Body of pancreas (tissue), 4 donors: ENCODE results near the gene MCMBP. TPM values are rescaled to one million over a fixed set of nuclear protein-coding genes. Genes with fewer than 3 reads are reported as not detected.
"Not testable (repeated sequence)": the region's sequence is repeated elsewhere in the genome, so short reads cannot be mapped to it uniquely, and the experiment has no call there.

Source experiments
- ATAC-seq: fragments of 150-250 bp; one replicate; pipeline ENCODE4 v1.9.1; 2016
- DNase-seq, 4 donors: peaks; one replicate each; pipeline ENCODE4 v3.0.0-alpha.2; 2019
- H3K27ac ChIP-seq, 4 donors: fragments of 200-600 bp; sonication (generic); 1 replicate in 3 of 4; 2 replicates in 1 of 4; pipeline versions ENCODE4 v1.5.1 to v1.6.1; 2016 to 2019; ENCODE audit warnings: mild to moderate bottlenecking in 1 of 4, mixed read lengths in 1 of 4, moderate library complexity in 1 of 4
- H3K27me3 ChIP-seq, 2 donors: fragments of 200-600 bp; sonication (generic); one replicate each; pipeline ENCODE4 v1.6.0; 2016; ENCODE audit warnings: mild to moderate bottlenecking in 1 of 2
- H3K36me3 ChIP-seq, 2 donors: fragments of 200-600 bp; sonication (generic); replicated peaks in 1 of 2; 2 replicates each; pipeline ENCODE4 v1.5.1; 2016; ENCODE audit warnings: low read depth in 2 of 2; ENCODE audit not compliant: insufficient read depth in 1 of 2
- H3K4me1 ChIP-seq: fragments of 200-600 bp; sonication (generic); one replicate; pipeline ENCODE4 v1.6.0; 2016
- H3K4me3 ChIP-seq, 2 donors: fragments of 200-600 bp; sonication (generic); 1 replicate in 1 of 2; 2 replicates in 1 of 2; pipeline ENCODE4 v1.5.1; 2016 to 2019
- H3K9me3 ChIP-seq, 3 donors: fragments of 200-600 bp; sonication (generic); 1 replicate in 2 of 3; 2 replicates in 1 of 3; pipeline ENCODE4 v1.5.1; 2016
- CTCF ChIP-seq, 7 experiments: fragments of 450-650 bp in 4 of 7; fragments of 200-600 bp in 3 of 7; sonication (generic) in 3 of 7; IDR thresholded peaks; one replicate each; pipeline ENCODE4 v1.5.1; 2016 to 2019; ENCODE audit warnings: antibody characterized with exemption in 7 of 7
- POLR2A ChIP-seq, 3 donors: fragments of 450-650 bp; IDR thresholded peaks; one replicate each; pipeline ENCODE4 v1.6.1; 2016; ENCODE audit warnings: antibody characterized with exemption in 3 of 3, mild to moderate bottlenecking in 2 of 3
- WGBS, 2 donors: methylation state at CpG; one replicate each; pipeline ENCODE4 v1.1.5; 2017; 5-methylcytosine and 5-hydroxymethylcytosine counted together
- intact Hi-C: fragments of 100-400 bp; cut with DNase I; formaldehyde crosslinking; loops from one replicate; pipeline ENCODE4 v1.15.1; 2023
- total RNA-seq, 2 donors: library from RNA; depleted of rRNA; stranded (reverse); fragments of >200 nt; gene quantifications; one replicate each; pipeline ENCODE4 v1.1.0, GENCODE V29; 2016

The MCMBP gene
- total RNA-seq, 2 donors from 2014 or later = 26.2 to 29.0 TPM

- Histone ChIP-seq H3K4me1 (peaks cover 48% of the 10 kb centered on the region), H3K4me3 (peak within 1 kb of the TSS; percentile 82 to 84), H3K9me3 (no peaks in the 10 kb centered on the region), H3K27ac (peak within 1 kb of the TSS; percentile 67 to 86 (median 78)), H3K27me3 (no peaks in the 10 kb centered on the region), H3K36me3 (no peaks in the 10 kb centered on the region)
- TF ChIP-seq CTCF (IDR thresholded peaks at IDR 0.05) (peak in 3 of 7 experiments; percentile 20 to 37 (median 29)), POLR2A (IDR thresholded peaks at IDR 0.05) (peak; percentile 72 to 92 (median 90))
- ATAC-seq = peak; percentile 95
- DNase-seq = peak; percentile 95 to 97 (median 96)
- intact Hi-C loops = no loop called here
- WGBS, 2 donors = 1% methylated on average over 30 to 61 of the region's 61 CpGs
Measured at GRCh38 chr10:119892188-119893065, 19.8 kb upstream of the MCMBP start, which contains the start of gene SEC23IP. TSS of gene SEC23IP (plus strand) at chr10:119892730. CDS start at chr10:119892783, 53 bp downstream.

- H3K27me3 ChIP-seq, H3K36me3 ChIP-seq, intact Hi-C loops, H3K9me3 ChIP-seq, ATAC-seq, DNase-seq: not testable (repeated sequence)
- H3K27ac ChIP-seq = peak overlapping the region; percentile 67 to 86 (median 78)
- H3K4me3 ChIP-seq = peak overlapping the region; percentile 82 to 84
- 54 to 61% methylated on average over 14 of the region's 14 CpGs for WGBS, 2 donors
- peaks cover 42% of the 10 kb centered on the region for H3K4me1 ChIP-seq
Measured at GRCh38 chr10:119891849-119892187, 19.2 kb upstream of the MCMBP start.

GRCh38 chr10:119890307-119890706 lies 17.7 kb upstream of the MCMBP start:
- intact Hi-C loops = not testable (repeated sequence)

GRCh38 chr10:119889201-119889600 lies 16.6 kb upstream of the MCMBP start:
- WGBS, 2 donors = 40 to 52% methylated on average over 3 of the region's 3 CpGs
- ATAC-seq = not testable (repeated sequence)
- intact Hi-C loops = loop anchor here (10.0 kb wide), 1 partner anchor 284 kb away; no protein-coding TSS in a partner anchor

More at GRCh38 chr10:119890307-119890706, 17.7 kb upstream of the MCMBP start:
- not testable (repeated sequence) for ATAC-seq, H3K27ac ChIP-seq, H3K4me3 ChIP-seq, H3K9me3 ChIP-seq, H3K36me3 ChIP-seq, H3K27me3 ChIP-seq, DNase-seq
- 83 to 91% methylated on average over 4 of the region's 4 CpGs for WGBS, 2 donors
- peaks cover 27% of the 10 kb centered on the region for H3K4me1 ChIP-seq

GRCh38 chr10:119888715-119889114 lies 16.1 kb upstream of the MCMBP start:
- intact Hi-C loops = loop anchor here (10.0 kb wide), 1 partner anchor 284 kb away; no protein-coding TSS in a partner anchor
- H3K9me3 ChIP-seq, H3K27ac ChIP-seq, H3K4me3 ChIP-seq, H3K36me3 ChIP-seq, H3K27me3 ChIP-seq, DNase-seq, ATAC-seq: not testable (repeated sequence)
- peaks cover 11% of the 10 kb centered on the region for H3K4me1 ChIP-seq
- WGBS, 2 donors = 58 to 64% methylated on average over 3 of the region's 3 CpGs

More at GRCh38 chr10:119889201-119889600, 16.6 kb upstream of the MCMBP start:
- peaks cover 16% of the 10 kb centered on the region for H3K4me1 ChIP-seq
- not testable (repeated sequence) for H3K9me3 ChIP-seq, H3K4me3 ChIP-seq, DNase-seq, H3K27ac ChIP-seq, H3K27me3 ChIP-seq, H3K36me3 ChIP-seq

GRCh38 chr10:119886070-119886469 lies 13.4 kb upstream of the MCMBP start:
- not testable (repeated sequence) for H3K27me3 ChIP-seq, H3K27ac ChIP-seq, ATAC-seq, H3K4me3 ChIP-seq, H3K4me1 ChIP-seq, DNase-seq, H3K36me3 ChIP-seq, H3K9me3 ChIP-seq
- WGBS, 2 donors = 66 to 67% methylated on average over 6 of the region's 6 CpGs
- intact Hi-C loops = loop anchor here (10.0 kb wide), 1 partner anchor 281 kb away; no protein-coding TSS in a partner anchor

- not testable (repeated sequence) for H3K4me1 ChIP-seq, ATAC-seq, H3K4me3 ChIP-seq, H3K9me3 ChIP-seq, H3K27me3 ChIP-seq, DNase-seq, H3K27ac ChIP-seq, H3K36me3 ChIP-seq
- 71 to 82% methylated on average over 11 of the region's 11 CpGs for WGBS, 2 donors
- intact Hi-C loops = loop anchor here (10.0 kb wide), 1 partner anchor 279 kb away; no protein-coding TSS in a partner anchor
Measured at GRCh38 chr10:119883901-119884611, 11.4 kb upstream of the MCMBP start.
